22Rv1 (cell line): ENCODE measurements around the gene ZFYVE21.

Experiments
- ZFX ChIP-seq: fragments of 450-650 bp; IDR thresholded peaks from 2 replicates; pipeline ENCODE4 v1.6.1; 2017; ENCODE audit warnings: antibody characterized with exemption, borderline replicate concordance
- TF ChIP-seq, protein P1 (sequence below): fragments of 450-650 bp; IDR thresholded peaks from 2 replicates; pipeline ENCODE4 v1.5.1; 2017; ENCODE audit warnings: mild to moderate bottlenecking

DNA sequence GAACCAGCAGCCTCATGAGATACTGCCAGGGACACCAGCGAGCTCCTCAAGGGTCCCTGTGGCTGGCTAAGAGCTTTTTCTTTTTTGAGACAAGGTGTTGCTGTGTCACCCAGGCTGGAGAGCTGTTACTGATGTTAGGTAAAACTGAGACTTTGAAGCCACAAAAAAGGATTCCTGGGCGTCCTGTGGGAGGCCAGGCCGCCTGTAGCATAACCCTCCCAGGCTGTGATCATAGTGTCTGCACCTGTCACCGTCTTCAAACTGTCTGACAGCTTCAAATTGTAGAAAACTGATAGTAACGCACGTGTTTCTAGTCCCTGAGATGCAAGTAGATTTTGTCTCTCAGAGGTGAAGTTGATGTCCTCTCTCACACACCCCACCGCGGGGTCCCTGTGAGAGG lies 4.1 kb downstream of the ZFYVE21 start:
- TF ChIP-seq, protein P1, sequence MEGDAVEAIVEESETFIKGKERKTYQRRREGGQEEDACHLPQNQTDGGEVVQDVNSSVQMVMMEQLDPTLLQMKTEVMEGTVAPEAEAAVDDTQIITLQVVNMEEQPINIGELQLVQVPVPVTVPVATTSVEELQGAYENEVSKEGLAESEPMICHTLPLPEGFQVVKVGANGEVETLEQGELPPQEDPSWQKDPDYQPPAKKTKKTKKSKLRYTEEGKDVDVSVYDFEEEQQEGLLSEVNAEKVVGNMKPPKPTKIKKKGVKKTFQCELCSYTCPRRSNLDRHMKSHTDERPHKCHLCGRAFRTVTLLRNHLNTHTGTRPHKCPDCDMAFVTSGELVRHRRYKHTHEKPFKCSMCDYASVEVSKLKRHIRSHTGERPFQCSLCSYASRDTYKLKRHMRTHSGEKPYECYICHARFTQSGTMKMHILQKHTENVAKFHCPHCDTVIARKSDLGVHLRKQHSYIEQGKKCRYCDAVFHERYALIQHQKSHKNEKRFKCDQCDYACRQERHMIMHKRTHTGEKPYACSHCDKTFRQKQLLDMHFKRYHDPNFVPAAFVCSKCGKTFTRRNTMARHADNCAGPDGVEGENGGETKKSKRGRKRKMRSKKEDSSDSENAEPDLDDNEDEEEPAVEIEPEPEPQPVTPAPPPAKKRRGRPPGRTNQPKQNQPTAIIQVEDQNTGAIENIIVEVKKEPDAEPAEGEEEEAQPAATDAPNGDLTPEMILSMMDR, result no peak
- TF ChIP-seq ZFX, result no peak
